NK-92 treated with Interleukin-12 subunit alpha and Interleukin-12 subunit beta, amount 100 ng/mL, for 24 hours (cell line): ENCODE results near the gene F7.
"Not testable (repeated sequence)": the region's sequence is repeated elsewhere in the genome, so short reads cannot be mapped to it uniquely, and the experiment has no call there.

ENCODE experiments used
- DNase-seq: peaks from one replicate; lab custom pipeline; 2025; lab: John Stamatoyannopoulos, UW

Gene F7

DNA sequence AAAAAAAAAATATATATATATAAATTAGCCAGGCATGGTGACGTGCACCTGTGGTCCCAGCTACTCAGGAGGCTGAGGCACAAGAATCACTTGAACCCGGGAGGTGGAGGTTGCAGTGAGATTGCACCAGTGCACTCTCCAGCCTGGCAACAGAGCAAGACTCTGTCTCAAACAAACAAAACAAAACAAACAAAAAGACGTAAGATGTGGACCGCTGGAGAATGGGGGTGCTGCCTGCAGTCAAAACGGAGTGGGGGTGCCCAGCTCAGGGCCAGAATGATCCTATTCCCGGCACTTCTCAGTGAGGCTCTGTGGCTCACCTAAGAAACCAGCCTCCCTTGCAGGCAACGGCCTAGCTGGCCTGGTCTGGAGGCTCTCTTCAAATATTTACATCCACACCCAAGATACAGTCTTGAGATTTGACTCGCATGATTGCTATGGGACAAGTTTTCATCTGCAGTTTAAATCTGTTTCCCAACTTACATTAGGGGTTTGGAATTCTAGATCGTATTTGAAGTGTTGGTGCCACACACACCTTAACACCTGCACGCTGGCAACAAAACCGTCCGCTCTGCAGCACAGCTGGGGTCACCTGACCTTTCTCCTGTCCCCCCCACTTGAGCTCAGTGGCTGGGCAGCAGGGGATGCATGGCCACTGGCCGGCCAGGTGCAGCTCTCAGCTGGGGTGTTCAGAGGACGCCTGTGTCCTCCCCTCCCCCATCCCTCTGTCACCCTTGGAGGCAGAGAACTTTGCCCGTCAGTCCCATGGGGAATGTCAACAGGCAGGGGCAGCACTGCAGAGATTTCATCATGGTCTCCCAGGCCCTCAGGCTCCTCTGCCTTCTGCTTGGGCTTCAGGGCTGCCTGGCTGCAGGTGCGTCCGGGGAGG, at the start of gene F7:
Gene F7, plus strand, starts transcription at position 760 of the 889 bp plus-strand sequence. Its CDS starts 51 bp downstream, at position 811.
- no peak for DNase-seq

- no peak for DNase-seq
Measured at GRCh38 chr13:113057084-113057483, 48.5 kb upstream of the F7 start.

GRCh38 chr13:113057559-113057958, 48.0 kb upstream of the F7 start:
- not testable (repeated sequence) for DNase-seq

GRCh38 chr13:113058129-113058987, 47.2 kb upstream of the F7 start:
- no peak for DNase-seq

DNA sequence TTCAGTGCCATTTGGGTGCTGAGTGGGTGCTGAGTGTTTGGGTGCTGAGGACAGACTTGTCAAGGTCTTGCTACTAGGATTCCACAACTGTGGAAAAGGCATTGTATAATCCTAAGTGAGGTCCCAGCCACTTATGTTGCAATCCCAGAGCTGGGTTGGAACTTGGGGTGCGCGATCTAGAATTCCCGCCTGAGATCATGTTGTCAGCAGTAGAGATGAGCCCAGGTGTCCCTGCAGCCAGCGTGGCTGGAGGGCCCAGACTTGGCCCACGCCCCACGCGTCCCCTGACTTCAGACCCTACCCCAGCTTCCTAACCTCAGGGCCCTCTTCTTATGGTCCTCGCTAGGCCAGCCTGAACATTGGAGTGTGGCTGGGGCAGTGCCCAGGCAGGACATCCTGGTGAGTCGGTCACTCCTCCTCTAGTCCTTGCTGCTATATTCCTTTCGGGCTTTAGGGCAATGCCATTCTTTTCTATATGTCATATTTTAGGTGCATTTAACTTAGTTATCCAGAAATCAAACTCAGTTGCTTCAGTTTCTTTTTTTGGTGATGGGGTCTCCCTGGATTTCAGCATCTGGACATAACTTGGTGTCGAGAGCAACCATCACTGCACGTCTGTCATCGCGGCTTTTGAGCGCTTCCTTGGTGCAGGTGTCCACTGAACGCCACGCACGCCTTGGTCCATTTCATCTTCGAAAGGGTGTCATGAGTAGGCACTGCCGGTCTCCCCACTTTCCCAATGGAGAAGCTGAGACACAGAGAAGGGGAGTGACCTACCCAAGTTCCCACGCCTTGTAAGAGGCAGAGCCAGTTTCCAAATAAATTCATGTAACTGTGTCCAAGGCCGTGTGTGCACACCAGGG, 46.4 kb upstream of the F7 start:
- DNase-seq: no peak

DNA sequence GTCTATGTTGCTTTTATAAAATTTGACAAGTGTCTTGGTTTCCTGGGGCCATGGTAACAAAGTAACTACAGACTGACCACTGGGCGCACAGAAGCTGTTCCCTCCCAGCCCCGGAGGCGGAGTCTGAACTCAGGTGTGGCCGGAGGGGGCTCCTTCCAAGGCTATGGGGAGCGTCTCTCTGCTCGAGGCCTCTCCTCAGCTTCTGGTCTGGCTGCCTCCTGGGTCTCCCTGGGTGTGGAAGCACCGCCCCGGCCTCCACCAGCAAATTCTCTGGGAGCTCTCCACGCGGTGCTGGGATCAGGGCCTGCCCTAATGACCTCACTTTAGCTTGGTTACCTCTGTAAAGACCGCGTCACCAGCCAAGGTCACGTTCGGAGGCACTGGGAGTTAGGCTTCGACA, 45.7 kb upstream of the F7 start:
- DNase-seq: no peak

DNA sequence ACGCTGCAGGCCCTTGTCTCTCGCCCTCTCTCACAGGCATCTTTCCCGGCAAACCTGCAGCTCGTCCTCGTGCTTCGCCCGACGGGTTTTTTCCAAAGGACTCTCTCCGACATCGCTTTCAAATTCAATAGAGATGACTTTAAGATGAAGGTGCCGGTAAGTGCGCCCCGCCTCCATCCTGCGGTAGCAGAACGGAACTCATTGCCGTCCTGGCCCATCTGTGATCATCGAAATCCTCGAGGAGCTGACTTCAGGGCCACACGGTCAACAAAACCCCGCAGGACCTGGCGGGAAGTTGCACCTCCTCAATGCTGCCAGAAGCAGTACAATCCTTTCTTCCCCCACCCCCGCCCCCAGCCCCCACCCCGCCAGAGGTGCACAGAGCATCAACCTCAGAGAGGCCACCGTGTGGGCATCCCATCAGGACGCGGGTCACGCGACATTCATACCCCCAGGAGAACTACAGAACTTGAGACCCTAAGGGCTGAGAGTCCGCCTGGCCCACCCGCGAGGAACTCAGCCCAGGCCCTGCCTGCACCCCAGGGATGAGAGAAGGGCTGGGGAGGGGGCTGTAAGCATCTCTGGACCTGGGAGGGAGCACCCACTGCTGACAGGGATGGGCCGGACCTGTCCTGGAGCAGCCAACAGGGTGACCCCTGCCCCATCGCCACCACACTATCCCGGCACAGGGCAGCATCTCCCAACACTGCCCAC, 44.9 kb upstream of the F7 start:
- no peak for DNase-seq

DNA sequence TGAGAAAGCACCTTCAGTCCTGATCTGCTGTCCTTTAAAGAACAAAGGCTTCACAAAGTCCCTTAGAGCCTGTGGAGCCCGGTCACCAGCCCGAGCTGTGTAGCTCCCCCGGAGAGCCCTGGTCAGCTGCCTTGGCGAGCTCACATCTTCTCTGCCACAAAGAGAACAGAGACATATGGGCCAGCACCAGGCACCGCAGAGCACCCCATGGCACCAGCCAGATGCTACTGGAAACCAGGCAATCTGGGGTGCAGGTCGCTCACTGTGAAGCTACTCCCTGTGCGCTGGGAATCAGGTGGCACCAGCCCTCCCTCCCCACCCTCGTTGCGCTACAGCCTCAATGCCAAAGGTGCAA, 44.3 kb upstream of the F7 start:
- DNase-seq: no peak

GRCh38 chr13:113061796-113062425, 43.7 kb upstream of the F7 start:
- DNase-seq: no peak

DNA sequence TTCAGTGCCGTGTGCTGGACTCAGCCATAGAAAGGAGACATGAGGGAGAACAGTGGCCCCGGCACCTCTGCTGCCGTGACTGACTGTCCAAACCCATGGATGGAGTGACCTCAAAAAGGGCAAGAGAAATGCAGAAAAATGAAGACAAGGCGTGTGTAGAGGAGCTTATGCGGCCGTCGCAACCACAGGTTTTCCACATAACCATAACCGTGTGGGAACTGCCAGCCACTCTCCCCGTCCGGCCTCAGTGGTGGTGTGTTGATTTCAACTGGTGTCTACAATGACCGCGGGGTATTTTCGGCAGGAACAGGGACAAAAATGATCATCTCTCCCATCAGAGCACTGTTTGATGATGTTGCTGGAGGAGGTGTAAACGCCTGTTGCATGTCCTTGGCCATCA, 42.9 kb upstream of the F7 start:
- no peak for DNase-seq

DNA sequence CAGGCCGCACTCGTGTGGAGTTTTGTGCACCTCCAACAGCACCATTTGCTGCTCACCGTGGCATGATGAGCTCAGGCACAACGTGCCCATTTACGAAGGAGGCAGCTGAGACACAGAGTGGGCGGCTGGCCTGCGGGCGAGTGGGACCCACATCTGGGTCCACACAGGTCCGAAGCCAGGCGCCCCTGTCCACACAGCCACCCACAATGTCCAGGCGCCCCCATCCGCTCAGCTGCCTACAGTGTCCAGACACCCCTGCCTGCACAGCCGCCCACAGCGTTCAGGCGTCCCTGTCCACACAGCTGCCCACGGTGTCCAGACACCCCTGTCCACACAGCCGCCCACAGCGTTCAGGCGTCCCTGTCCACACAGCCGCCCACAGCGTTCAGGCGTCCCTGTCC, 42.5 kb upstream of the F7 start:
- DNase-seq: no peak

- no peak for DNase-seq
Measured at GRCh38 chr13:113064000-113064533, 41.5 kb upstream of the F7 start.

- DNase-seq: no peak
Measured at GRCh38 chr13:113064534-113065405, 40.8 kb upstream of the F7 start.

- DNase-seq: no peak
Measured at GRCh38 chr13:113065406-113066141, 40.0 kb upstream of the F7 start.

GRCh38 chr13:113066142-113066455, 39.5 kb upstream of the F7 start:
- DNase-seq: no peak

DNA sequence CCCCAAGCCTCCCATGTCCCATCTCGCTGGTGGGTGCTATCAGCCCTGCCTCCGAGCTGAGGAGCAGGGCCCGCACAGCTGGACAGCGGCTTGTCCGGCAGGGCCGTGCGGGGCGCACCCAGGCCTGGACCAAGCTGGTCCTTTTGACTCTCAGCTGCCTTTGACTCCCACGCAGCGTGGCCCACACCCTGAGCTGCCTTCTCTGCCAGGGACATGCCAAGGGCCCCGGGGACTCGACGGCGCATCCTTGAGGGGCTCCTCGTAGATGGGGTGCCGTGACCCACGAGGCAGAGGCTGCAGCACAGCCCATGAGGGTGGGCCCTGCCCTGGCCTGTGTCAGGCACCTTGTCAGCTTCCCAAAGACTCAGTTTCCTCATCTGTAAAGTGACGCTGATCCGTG, 38.8 kb upstream of the F7 start:
- DNase-seq: no peak

- DNase-seq: no peak
Measured at GRCh38 chr13:113069861-113070805, 35.5 kb upstream of the F7 start.

- no peak for DNase-seq
Measured at GRCh38 chr13:113070855-113071254, 34.7 kb upstream of the F7 start.
